HEK293 (cell line): ENCODE data around the gene CBX2.

ENCODE experiments used
- CTCF ChIA-PET: fragments of 350-600 bp; formaldehyde crosslinking; extraction: SDS; loops from one replicate; lab custom pipeline; 2021; ENCODE audit warnings: antibody characterized with exemption; lab: Yijun Ruan, JAX
- POLR2A ChIA-PET: fragments of 300-600 bp; formaldehyde crosslinking; extraction: SDS; loops from one replicate; lab custom pipeline; 2020; ENCODE audit warnings: antibody characterized with exemption, inconsistent platforms; lab: Yijun Ruan, JAX
- H3K27ac ChIP-seq: fragments of 200-500 bp; sonication (Bioruptor generic); 2 replicates; pipeline ENCODE4 v1.5.1; 2014; ENCODE audit warnings: low read depth, low read length, control low read depth, inconsistent platforms; ENCODE audit errors: extremely low read depth
- H3K36me3 ChIP-seq, 2 experiments: fragments of 200-500 bp in 1 of 2; sonication (Bioruptor generic) in 1 of 2; 1 replicate in 1 of 2; 2 replicates in 1 of 2; pipeline ENCODE4 v1.5.1; 2014 to 2017; ENCODE audit warnings: inconsistent platforms in 2 of 2, low read length in 2 of 2; ENCODE audit not compliant: control insufficient read depth in 2 of 2, insufficient read depth in 1 of 2
- H3K4me1 ChIP-seq: fragments of 200-500 bp; sonication (Bioruptor generic); 2 replicates; pipeline ENCODE4 v1.5.1; 2014; ENCODE audit warnings: mild to moderate bottlenecking, low read length, inconsistent platforms; ENCODE audit not compliant: control insufficient read depth, insufficient read depth
- H3K4me3 ChIP-seq: 2 replicates; pipeline ENCODE4 v1.5.1; 2011; ENCODE audit warnings: low read depth, mild to moderate bottlenecking, control low read depth, low read length, moderate library complexity
- H3K9me3 ChIP-seq: fragments of 200-500 bp; sonication (Bioruptor generic); 2 replicates; pipeline ENCODE4 v1.5.1; 2014; ENCODE audit warnings: low read depth, low read length, inconsistent platforms; ENCODE audit not compliant: control insufficient read depth, insufficient read depth
- BCL6B ChIP-seq: fragments of 450-650 bp; formaldehyde crosslinking; IDR thresholded peaks from 2 replicates; pipeline ENCODE4 v1.5.1; 2017; ENCODE audit warnings: missing biosample characterization, missing genetic modification characterization
- GLI4 ChIP-seq: fragments of 450-650 bp; formaldehyde crosslinking; IDR thresholded peaks from 2 replicates; pipeline ENCODE4 v1.5.1; 2016; ENCODE audit warnings: missing biosample characterization, missing genetic modification characterization
- HOXC10 ChIP-seq: sonication (generic); formaldehyde crosslinking; IDR thresholded peaks from 2 replicates; pipeline ENCODE4 v1.8.1; 2023; ENCODE audit warnings: mild to moderate bottlenecking, missing genetic modification reagents
- PATZ1 ChIP-seq: fragments of 450-650 bp; formaldehyde crosslinking; IDR thresholded peaks from 2 replicates; pipeline ENCODE4 v1.5.1; 2016; ENCODE audit warnings: missing biosample characterization, missing genetic modification characterization
- PBX3 ChIP-seq: sonication (generic); formaldehyde crosslinking; IDR thresholded peaks from 2 replicates; pipeline ENCODE4 v1.8.1; 2022; ENCODE audit warnings: mild to moderate bottlenecking, moderate library complexity, missing genetic modification reagents
- PRDM2 ChIP-seq: fragments of 450-650 bp; formaldehyde crosslinking; IDR thresholded peaks from 2 replicates; pipeline ENCODE4 v1.5.1; 2016; ENCODE audit warnings: missing biosample characterization, missing genetic modification characterization, borderline replicate concordance
- SCRT2 ChIP-seq: fragments of 450-650 bp; formaldehyde crosslinking; IDR thresholded peaks from 2 replicates; pipeline ENCODE4 v1.5.1; 2016; ENCODE audit warnings: missing biosample characterization, missing genetic modification characterization
- ZBTB26 ChIP-seq: fragments of 450-650 bp; formaldehyde crosslinking; optimal IDR thresholded peaks from 2 replicates; pipeline ENCODE3; 2016; ENCODE audit warnings: missing biosample characterization, mild to moderate bottlenecking, missing genetic modification characterization
- ZFP37 ChIP-seq: fragments of 450-650 bp; formaldehyde crosslinking; IDR thresholded peaks from 2 replicates; pipeline ENCODE4 v1.5.1; 2016; ENCODE audit warnings: missing biosample characterization, missing genetic modification characterization
- ZNF121 ChIP-seq: fragments of 450-650 bp; formaldehyde crosslinking; IDR thresholded peaks from 2 replicates; pipeline ENCODE4 v1.5.1; 2016; ENCODE audit warnings: missing biosample characterization, missing genetic modification characterization
- ZNF146 ChIP-seq: fragments of 450-650 bp; formaldehyde crosslinking; IDR thresholded peaks from 2 replicates; pipeline ENCODE4 v1.5.1; 2016; ENCODE audit warnings: missing biosample characterization, missing genetic modification characterization
- ZNF174 ChIP-seq: fragments of 450-650 bp; formaldehyde crosslinking; IDR thresholded peaks from 2 replicates; pipeline ENCODE4 v1.5.0; 2017; ENCODE audit warnings: missing biosample characterization, mild to moderate bottlenecking, missing genetic modification characterization
- ZNF2 ChIP-seq: fragments of 450-650 bp; formaldehyde crosslinking; IDR thresholded peaks from 2 replicates; pipeline ENCODE4 v1.5.1; 2016; ENCODE audit warnings: missing biosample characterization, missing genetic modification characterization
- ZNF223 ChIP-seq: fragments of 450-650 bp; formaldehyde crosslinking; IDR thresholded peaks from 2 replicates; pipeline ENCODE4 v1.5.1; 2016; ENCODE audit warnings: missing biosample characterization, missing genetic modification characterization
- ZNF311 ChIP-seq: fragments of 450-650 bp; formaldehyde crosslinking; IDR thresholded peaks from 2 replicates; pipeline ENCODE4 v1.5.1; 2017; ENCODE audit warnings: missing biosample characterization, missing genetic modification characterization, borderline replicate concordance
- ZNF350 ChIP-seq: fragments of 450-650 bp; formaldehyde crosslinking; IDR thresholded peaks from 2 replicates; pipeline ENCODE4 v1.5.0; 2017; ENCODE audit warnings: missing biosample characterization, mild to moderate bottlenecking, missing genetic modification characterization
- ZNF362 ChIP-seq: fragments of 450-650 bp; formaldehyde crosslinking; IDR thresholded peaks from 2 replicates; pipeline ENCODE4 v1.5.1; 2016; ENCODE audit warnings: missing biosample characterization, missing genetic modification characterization
- ZNF426 ChIP-seq: fragments of 450-650 bp; formaldehyde crosslinking; IDR thresholded peaks from 2 replicates; pipeline ENCODE4 v1.5.1; 2017; ENCODE audit warnings: missing biosample characterization, missing genetic modification characterization, mild to moderate bottlenecking, inconsistent platforms, moderate library complexity
- ZNF555 ChIP-seq: fragments of 450-650 bp; formaldehyde crosslinking; conservative IDR thresholded peaks from 2 replicates; pipeline ENCODE4 v1.5.1; 2017; ENCODE audit warnings: missing biosample characterization, mild to moderate bottlenecking, missing genetic modification characterization, inconsistent platforms
- ZNF658 ChIP-seq: fragments of 450-650 bp; formaldehyde crosslinking; IDR thresholded peaks from 2 replicates; pipeline ENCODE4; 2016; ENCODE audit warnings: missing biosample characterization, missing genetic modification characterization
- ZNF837 ChIP-seq: fragments of 450-650 bp; formaldehyde crosslinking; IDR thresholded peaks from 2 replicates; pipeline ENCODE4 v1.5.1; 2016; ENCODE audit warnings: missing biosample characterization, missing genetic modification characterization
- ZSCAN30 ChIP-seq: fragments of 450-650 bp; IDR thresholded peaks from 2 replicates; pipeline ENCODE4 v1.5.1; 2018; ENCODE audit warnings: missing biosample characterization, mild to moderate bottlenecking, missing genetic modification characterization, moderate library complexity

Gene CBX2

GRCh38 chr17:79741751-79742588, 36.0 kb upstream of the CBX2 start (continued):
- TF ChIP-seq PRDM2 (tag by site-specific recombination) (no peak), ZNF658 (no peak), ZNF174 (tag by site-specific recombination) (no peak), ZNF121 (no peak; the same call in 1 of the 2 replicates), ZBTB26 (tag by site-specific recombination) (peak; percentile 46), ZNF311 (tag by site-specific recombination) (no peak), PBX3 (CRISPR knock-in tag) (no peak), ZSCAN30 (tag by site-specific recombination) (peak; percentile 64; the same call in 1 of the 2 replicates), HOXC10 (CRISPR knock-in tag) (no peak), ZFP37 (tag by site-specific recombination) (no peak), ZNF362 (tag by site-specific recombination) (no peak), ZNF2 (tag by site-specific recombination) (0 out of 2 replicates have a peak, but pooled peaks have one; percentile 26), ZNF146 (tag by site-specific recombination) (no peak), ZNF223 (tag by site-specific recombination) (no peak)

- no peaks in the 10 kb centered on the region for H3K36me3 ChIP-seq
- ChIA-PET POLR2A (interaction anchor here (1.0 to 1.4 kb wide), 2 partner anchors 9 to 45 kb away, joined by 3 to 4 read pairs; no protein-coding TSS in a partner anchor), CTCF (interaction anchor here (0.6 to 2.9 kb wide), 20 partner anchors 7 to 924 kb away, joined by 3 to 31 read pairs (median 7); no protein-coding TSS in a partner anchor)
- no peak overlapping the region for H3K4me3 ChIP-seq
- no peaks in the 10 kb centered on the region; the same call in 1 of the 2 replicates for H3K4me1 ChIP-seq
- H3K27ac ChIP-seq = no peak overlapping the region
- no peaks in the 10 kb centered on the region for H3K9me3 ChIP-seq
- no peak for TF ChIP-seq ZNF350 (tag by site-specific recombination)
- TF ChIP-seq ZNF555 = no peak
- no peak for TF ChIP-seq SCRT2 (tag by site-specific recombination)
- TF ChIP-seq BCL6B = no peak
- no peak for TF ChIP-seq ZNF837 (tag by site-specific recombination)
- TF ChIP-seq ZNF146 (tag by site-specific recombination) = no peak
- TF ChIP-seq PATZ1 (tag by site-specific recombination) = no peak
- TF ChIP-seq ZNF426 (tag by site-specific recombination) = no peak
- TF ChIP-seq ZFP37 (tag by site-specific recombination) = no peak
- TF ChIP-seq GLI4 (tag by site-specific recombination) = no peak
Measured at GRCh38 chr17:79742589-79742918, 35.4 kb upstream of the CBX2 start.
